Fibroblast of peridontal ligament (primary cell): Measurements from ENCODE around the gene SYNGAP1.

ENCODE experiments used
- DNase-seq: peaks from one replicate; pipeline ENCODE4 v3.0.0-alpha.2; 2010; ENCODE audit errors: extremely low read depth

The SYNGAP1 gene

GRCh38 chr6:33421344-33421643, 1.4 kb downstream of the SYNGAP1 start:
- DNase-seq: no peak

GRCh38 chr6:33423777-33424176, 3.9 kb downstream of the SYNGAP1 start:
- no peak for DNase-seq

- DNase-seq: no peak
These were observed 5.2 kb downstream of the SYNGAP1 start for GRCh38 chr6:33424855-33425667.

- DNase-seq: peak; percentile 67
These were observed 6.1 kb downstream of the SYNGAP1 start for GRCh38 chr6:33425668-33426577.

GRCh38 chr6:33426590-33427511, 7.0 kb downstream of the SYNGAP1 start:
- DNase-seq: no peak

GRCh38 chr6:33427585-33428223, 7.8 kb downstream of the SYNGAP1 start:
- no peak for DNase-seq

- no peak for DNase-seq
These were observed 8.5 kb downstream of the SYNGAP1 start for GRCh38 chr6:33428224-33428965.

GRCh38 chr6:33428966-33429749, 9.3 kb downstream of the SYNGAP1 start:
- DNase-seq: no peak

GRCh38 chr6:33429750-33430052, 9.8 kb downstream of the SYNGAP1 start:
- no peak for DNase-seq

- no peak for DNase-seq
These were observed 10.5 kb downstream of the SYNGAP1 start for GRCh38 chr6:33430334-33430733.

GRCh38 chr6:33430991-33431879, 11.4 kb downstream of the SYNGAP1 start:
- no peak for DNase-seq

GRCh38 chr6:33431880-33432541, 12.1 kb downstream of the SYNGAP1 start:
- no peak for DNase-seq

GRCh38 chr6:33432546-33432945, 12.7 kb downstream of the SYNGAP1 start:
- no peak for DNase-seq

- no peak for DNase-seq
These were observed 13.2 kb downstream of the SYNGAP1 start for GRCh38 chr6:33433001-33433543.

GRCh38 chr6:33433544-33434191, 13.8 kb downstream of the SYNGAP1 start:
- DNase-seq: peak; percentile 48

GRCh38 chr6:33434961-33435360, 15.1 kb downstream of the SYNGAP1 start:
- DNase-seq: no peak

- no peak for DNase-seq
These were observed 17.8 kb downstream of the SYNGAP1 start for GRCh38 chr6:33437666-33438065.
